Upper lobe of left lung (tissue), 6 donors: ENCODE data around the gene PPP5C. TPM values are rescaled to one million over a fixed set of nuclear protein-coding genes. Genes with fewer than 3 reads are reported as not detected.
"Not testable (repeated sequence)": the region's sequence is repeated elsewhere in the genome, so short reads cannot be mapped to it uniquely, and the experiment has no call there.

Experiments used
- ATAC-seq, 2 donors: fragments of 200-7000 bp; cut with Tn5 transposase; one replicate each; pipeline ENCODE4 v1.9.1; 2022; ENCODE audit warnings: mild to moderate bottlenecking in 2 of 2, moderate library complexity in 2 of 2; ENCODE audit not compliant: low FRiP score in 2 of 2
- DNase-seq, 2 donors: peaks; one replicate each; pipeline ENCODE4 v3.0.0-alpha.2; 2019 to 2020
- H3K27ac ChIP-seq, 4 donors: fragments of 200-600 bp; sonication (generic); one replicate each; pipeline ENCODE4 v1.5.1; 2016 to 2019
- H3K27me3 ChIP-seq, 4 donors: fragments of 200-600 bp; sonication (generic); one replicate each; pipeline ENCODE4 v1.5.1; 2017 to 2019
- H3K36me3 ChIP-seq, 4 donors: fragments of 200-600 bp; sonication (generic); one replicate each; pipeline ENCODE4 v1.5.1; 2016 to 2019
- H3K4me1 ChIP-seq, 4 donors: fragments of 200-600 bp; sonication (generic); one replicate each; pipeline ENCODE4 v1.5.1; 2018 to 2019
- H3K4me3 ChIP-seq, 4 donors: fragments of 200-600 bp; sonication (generic); one replicate each; pipeline ENCODE4 v1.5.1; 2017 to 2019; ENCODE audit warnings: mild to moderate bottlenecking in 2 of 4, moderate library complexity in 1 of 4
- H3K9me3 ChIP-seq, 4 donors: fragments of 200-600 bp; sonication (generic); one replicate each; pipeline ENCODE4 v1.5.1; 2018 to 2019
- EP300 ChIP-seq, 4 donors: sonication (generic); formaldehyde crosslinking; IDR thresholded peaks; one replicate each; pipeline ENCODE4 v1.5.1; 2017; ENCODE audit warnings: antibody characterized with exemption in 4 of 4, control low read depth in 2 of 4
- POLR2A ChIP-seq, 4 donors: fragments of 450-650 bp; IDR thresholded peaks; one replicate each; pipeline ENCODE4 v1.5.1; 2016 to 2017; ENCODE audit warnings: antibody characterized with exemption in 4 of 4, mild to moderate bottlenecking in 2 of 4
- POLR2AphosphoS5 ChIP-seq, 2 donors: sonication (generic); formaldehyde crosslinking; IDR thresholded peaks; one replicate each; pipeline ENCODE4 v1.5.1; 2017; ENCODE audit warnings: antibody characterized with exemption in 2 of 2
- WGBS, 2 donors: methylation state at CpG; one replicate each; pipeline ENCODE4 v1.1.5; 2017 to 2018; 5-methylcytosine and 5-hydroxymethylcytosine counted together
- total RNA-seq, 6 donors: library from RNA; depleted of rRNA in 4 of 6; stranded (reverse); fragments of >200 nt in 4 of 6; gene quantifications; one replicate each; pipeline versions ENCODE4 v1.1.0 to v1.2.1, GENCODE V29; 2016 to 2021
- TF ChIP-seq, protein P1 (sequence below), 6 experiments: fragments of 450-650 bp in 4 of 6; fragments of 200-600 bp in 2 of 6; sonication (generic) in 2 of 6; IDR thresholded peaks; one replicate each; pipeline ENCODE4 v1.5.1; 2016 to 2019; ENCODE audit warnings: antibody characterized with exemption in 6 of 6
- donor health status: DM: no; HTN: no; CAD: no; lungs with moderate emphysema.
- donor health status: DM: no; HTN: yes; CAD: no; lungs with severe emphysema.

Gene PPP5C
- total RNA-seq, 6 donors from 2014 or later, result 54.7 to 120 (median 66.0) TPM

DNA sequence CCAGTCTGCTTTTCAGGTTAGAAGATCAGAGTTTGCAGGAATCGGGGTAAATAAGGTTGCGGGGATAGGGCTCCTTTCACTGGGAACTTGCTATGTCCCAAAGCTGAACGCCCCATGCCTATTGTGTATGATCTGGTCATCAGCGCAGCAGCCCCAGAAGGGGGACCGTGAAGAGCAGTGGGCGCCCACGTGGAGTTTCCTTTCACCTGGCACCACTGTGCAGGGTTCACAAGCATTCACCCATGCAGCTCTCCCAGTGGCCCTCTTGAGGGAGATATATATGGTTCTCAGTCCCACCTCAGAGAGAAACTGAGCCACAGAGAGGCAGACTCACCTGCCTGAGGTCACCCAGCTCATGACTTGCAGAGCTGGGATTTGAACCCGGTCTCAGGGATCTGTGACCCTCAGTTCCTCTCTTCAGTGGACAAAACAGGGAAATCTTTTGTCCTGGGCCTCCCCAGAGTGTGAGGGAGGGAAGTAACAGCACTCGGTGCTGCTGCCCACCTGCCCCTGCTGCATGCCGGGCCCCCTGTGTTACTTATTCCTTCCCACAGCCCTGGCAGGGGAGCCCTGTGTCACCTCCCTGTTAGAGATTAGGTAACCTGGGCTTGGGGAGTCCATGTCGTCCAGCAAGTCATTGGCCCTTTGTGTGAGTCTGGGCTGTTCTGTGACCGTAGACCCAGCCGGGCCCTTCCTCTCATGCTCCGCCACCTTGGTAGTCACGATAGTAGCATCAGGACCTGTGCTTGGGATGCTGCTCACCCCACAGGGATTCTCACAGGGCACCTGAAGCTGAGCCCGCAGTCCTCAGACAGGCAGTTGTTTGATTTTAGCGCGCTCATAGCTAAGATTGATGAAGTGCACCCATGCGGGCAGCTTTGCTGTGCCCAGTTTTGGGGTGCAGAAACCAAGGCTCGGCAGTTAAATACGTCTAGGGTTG lies 27.9 kb downstream of the PPP5C start:
- Histone ChIP-seq H3K27me3 (no peaks in the 10 kb centered on the region), H3K4me3 (no peak overlapping the region), H3K9me3 (no peaks in the 10 kb centered on the region), H3K4me1 (peaks cover 21 to 36% (median 28%) of the 10 kb centered on the region in 4 donors), H3K36me3 (peaks cover 2 to 44% (median 22%) of the 10 kb centered on the region in 4 donors), H3K27ac (peak overlapping the region; percentile 65 to 81 (median 73))
- no peak for TF ChIP-seq POLR2A (IDR thresholded peaks at IDR 0.05)
- ATAC-seq (no peak), DNase-seq (peak in 1 of 2 donors; percentile 29)
- 89 to 93% methylated on average over 15 to 21 of the region's 21 CpGs for WGBS, 2 donors

DNA sequence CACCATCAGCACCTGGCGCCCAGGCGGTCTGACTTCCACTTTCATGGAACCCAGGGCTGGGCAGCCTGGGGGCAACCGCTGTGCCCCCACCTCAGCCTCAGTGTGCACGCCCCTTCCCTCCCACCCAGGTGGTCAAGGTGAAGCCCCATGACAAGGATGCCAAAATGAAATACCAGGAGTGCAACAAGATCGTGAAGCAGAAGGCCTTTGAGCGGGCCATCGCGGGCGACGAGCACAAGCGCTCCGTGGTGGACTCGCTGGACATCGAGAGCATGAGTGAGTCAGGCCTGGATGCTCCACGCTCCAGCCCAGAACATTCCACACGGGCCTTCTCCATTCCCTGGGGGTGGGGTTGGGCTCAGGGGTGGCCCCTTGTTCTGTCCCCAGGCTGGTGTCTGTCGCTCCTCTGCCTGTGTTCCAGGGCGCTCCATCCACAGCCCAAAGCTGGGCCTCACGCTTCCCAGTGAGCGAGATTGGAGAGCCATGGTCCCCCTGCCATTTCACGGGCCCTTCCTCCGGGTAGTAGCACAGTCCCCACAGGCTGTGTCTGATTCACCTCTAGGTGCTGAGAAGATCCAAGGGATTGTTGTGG lies 28.7 kb downstream of the PPP5C start:
- peaks cover 2 to 51% (median 24%) of the 10 kb centered on the region in 4 donors for H3K36me3 ChIP-seq
- not testable (repeated sequence) for H3K27ac ChIP-seq, H3K9me3 ChIP-seq, H3K4me3 ChIP-seq, H3K27me3 ChIP-seq, ATAC-seq
- peak in 1 of 2 donors; percentile 72 for DNase-seq
- H3K4me1 ChIP-seq, result peaks cover 21 to 36% (median 28%) of the 10 kb centered on the region in 4 donors
- WGBS, 2 donors, result 92 to 95% methylated on average over 12 to 21 of the region's 22 CpGs

DNA sequence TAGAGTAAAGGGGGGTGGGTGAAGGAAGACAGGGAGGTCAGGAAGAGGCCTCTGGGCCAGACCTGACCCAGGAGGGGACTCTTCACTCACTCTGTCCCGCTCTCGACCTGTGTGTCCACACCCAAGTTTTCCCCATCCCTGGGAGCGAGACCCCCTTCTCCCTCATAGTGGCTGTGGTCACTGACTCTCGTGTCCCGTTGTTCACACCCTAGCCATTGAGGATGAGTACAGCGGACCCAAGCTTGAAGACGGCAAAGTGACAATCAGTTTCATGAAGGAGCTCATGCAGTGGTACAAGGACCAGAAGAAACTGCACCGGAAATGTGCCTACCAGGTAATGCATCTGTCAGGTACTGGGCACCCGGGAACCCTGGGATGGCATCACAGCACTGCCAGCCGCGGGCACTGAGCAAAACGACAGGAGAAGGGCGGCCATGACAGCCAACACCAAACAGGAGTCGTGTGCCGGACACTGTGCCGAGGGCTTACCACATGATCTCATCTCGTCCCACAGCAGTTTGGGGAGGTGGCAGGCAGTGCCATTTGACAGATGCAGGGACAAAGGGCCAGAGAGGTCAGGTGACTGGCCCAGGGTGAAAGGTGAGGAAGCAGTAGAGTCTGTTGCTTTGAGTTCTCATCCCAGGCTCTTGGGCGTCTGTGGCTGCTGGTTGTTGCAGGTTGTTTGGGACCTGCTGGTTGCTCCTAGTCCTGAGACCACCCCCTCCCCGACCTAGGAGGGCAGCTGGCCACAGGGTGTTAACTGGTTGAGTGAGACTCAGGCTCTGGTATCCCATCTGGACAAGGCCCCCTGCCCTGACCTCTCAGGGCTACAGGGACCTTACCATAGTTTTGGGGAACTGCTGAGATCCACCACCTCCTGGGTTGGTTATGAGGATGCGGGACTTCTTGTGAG lies 29.6 kb downstream of the PPP5C start:
- Histone ChIP-seq H3K4me3 (no peak overlapping the region), H3K27ac (peak overlapping the region in 1 of 4 donors; percentile 49), H3K9me3 (no peaks in the 10 kb centered on the region), H3K4me1 (peaks cover 21 to 31% (median 27%) of the 10 kb centered on the region in 4 donors), H3K36me3 (peaks cover 2 to 61% (median 29%) of the 10 kb centered on the region in 4 donors), H3K27me3 (no peaks in the 10 kb centered on the region)
- 94 to 97% methylated on average over 16 to 20 of the region's 20 CpGs for WGBS, 2 donors
- DNase-seq, result peak in 1 of 2 donors; percentile 51
- TF ChIP-seq POLR2AphosphoS5 (IDR thresholded peaks at IDR 0.05) (no peak), POLR2A (IDR thresholded peaks at IDR 0.05) (no peak), EP300 (IDR thresholded peaks at IDR 0.05) (no peak)
- TF ChIP-seq, protein P1, sequence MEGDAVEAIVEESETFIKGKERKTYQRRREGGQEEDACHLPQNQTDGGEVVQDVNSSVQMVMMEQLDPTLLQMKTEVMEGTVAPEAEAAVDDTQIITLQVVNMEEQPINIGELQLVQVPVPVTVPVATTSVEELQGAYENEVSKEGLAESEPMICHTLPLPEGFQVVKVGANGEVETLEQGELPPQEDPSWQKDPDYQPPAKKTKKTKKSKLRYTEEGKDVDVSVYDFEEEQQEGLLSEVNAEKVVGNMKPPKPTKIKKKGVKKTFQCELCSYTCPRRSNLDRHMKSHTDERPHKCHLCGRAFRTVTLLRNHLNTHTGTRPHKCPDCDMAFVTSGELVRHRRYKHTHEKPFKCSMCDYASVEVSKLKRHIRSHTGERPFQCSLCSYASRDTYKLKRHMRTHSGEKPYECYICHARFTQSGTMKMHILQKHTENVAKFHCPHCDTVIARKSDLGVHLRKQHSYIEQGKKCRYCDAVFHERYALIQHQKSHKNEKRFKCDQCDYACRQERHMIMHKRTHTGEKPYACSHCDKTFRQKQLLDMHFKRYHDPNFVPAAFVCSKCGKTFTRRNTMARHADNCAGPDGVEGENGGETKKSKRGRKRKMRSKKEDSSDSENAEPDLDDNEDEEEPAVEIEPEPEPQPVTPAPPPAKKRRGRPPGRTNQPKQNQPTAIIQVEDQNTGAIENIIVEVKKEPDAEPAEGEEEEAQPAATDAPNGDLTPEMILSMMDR (IDR thresholded peaks at IDR 0.05), result no peak
- no peak for ATAC-seq

DNA sequence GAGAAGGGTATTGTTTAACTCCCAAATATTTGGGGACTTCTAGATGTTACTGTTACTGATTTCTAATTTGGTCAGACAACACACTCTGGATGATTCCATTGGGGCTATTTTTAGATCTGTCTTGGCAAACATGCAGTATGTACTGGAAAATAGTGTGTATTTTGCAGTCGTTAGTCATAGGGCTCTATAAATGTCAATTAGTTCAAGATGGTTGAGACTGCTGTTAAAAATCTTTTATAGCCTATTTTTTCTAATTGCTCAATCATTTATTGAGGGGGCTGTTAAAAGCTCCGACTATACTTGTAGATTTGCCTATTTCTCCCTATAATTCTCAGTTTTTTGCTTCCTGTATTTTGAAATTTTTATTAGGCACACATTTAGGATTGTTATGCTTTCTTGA lies 31.4 kb downstream of the PPP5C start:
- Histone ChIP-seq H3K9me3 (no peaks in the 10 kb centered on the region), H3K4me3 (no peak overlapping the region), H3K27ac (peak overlapping the region in 1 of 4 donors; percentile 7), H3K27me3 (no peaks in the 10 kb centered on the region), H3K36me3 (peaks cover 7 to 76% (median 44%) of the 10 kb centered on the region in 4 donors), H3K4me1 (peaks cover 11 to 15% (median 13%) of the 10 kb centered on the region in 4 donors)
- 38 to 49% methylated on average over 2 of the region's 2 CpGs for WGBS, 2 donors
- TF ChIP-seq POLR2A (IDR thresholded peaks at IDR 0.05) (no peak), EP300 (IDR thresholded peaks at IDR 0.05) (no peak), POLR2AphosphoS5 (IDR thresholded peaks at IDR 0.05) (no peak)
- TF ChIP-seq, protein P1 (IDR thresholded peaks at IDR 0.05), result no peak
- DNase-seq, result no peak
- peak in 1 of 2 donors; percentile 59 for ATAC-seq

DNA sequence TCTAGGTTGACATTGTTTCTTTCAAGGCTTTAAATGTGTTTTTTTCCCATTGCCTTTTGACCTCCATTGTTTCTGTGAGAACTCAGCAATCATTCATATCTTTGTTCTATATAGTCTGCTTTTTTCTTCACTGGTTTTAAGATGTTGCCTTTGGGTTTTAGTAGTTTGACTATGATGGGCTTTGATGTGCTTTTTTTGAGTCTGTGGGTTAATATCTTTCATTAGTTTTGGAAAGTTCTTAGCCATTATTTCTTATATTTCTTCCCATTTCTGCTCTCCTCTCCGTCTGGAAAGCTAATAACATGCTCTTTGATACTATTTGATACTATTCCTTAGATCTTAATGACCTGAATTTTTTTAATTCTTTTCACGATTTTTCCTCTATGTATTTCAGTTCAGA lies 33.8 kb downstream of the PPP5C start:
- ATAC-seq (no peak), DNase-seq (no peak)
- Histone ChIP-seq H3K36me3 (peaks cover 10 to 95% (median 59%) of the 10 kb centered on the region in 4 donors), H3K27me3 (no peaks in the 10 kb centered on the region), H3K9me3 (no peaks in the 10 kb centered on the region), H3K4me1 (no peaks in the 10 kb centered on the region), H3K27ac (no peak overlapping the region), H3K4me3 (no peak overlapping the region)
- 95 to 96% methylated on average over 2 of the region's 2 CpGs for WGBS, 2 donors
- TF ChIP-seq EP300 (IDR thresholded peaks at IDR 0.05) (no peak), POLR2A (IDR thresholded peaks at IDR 0.05) (no peak), POLR2AphosphoS5 (IDR thresholded peaks at IDR 0.05) (no peak)
- TF ChIP-seq, protein P1 (IDR thresholded peaks at IDR 0.05), result no peak
